HepG2 (cell line): Measurements from ENCODE around the gene WNK4. TPM values are rescaled to one million over a fixed set of nuclear protein-coding genes. Genes with fewer than 3 reads are reported as not detected.

Source experiments
- ATAC-seq: fragments of 200-7000 bp; cut with Tn5 transposase; 3 replicates; pipeline ENCODE4 v1.9.1; 2020; ENCODE audit warnings: mild to moderate bottlenecking, moderate library complexity
- BruUV-seq: library from RNA; stranded (reverse); fragments of 400-500 nt; replicated peaks from 2 replicates; lab custom pipeline; 2021; lab: Mats Ljungman, UMichigan
- CTCF ChIA-PET: fragments of 300-600 bp; formaldehyde crosslinking; extraction: SDS; loops from one replicate; lab custom pipeline; 2021; ENCODE audit warnings: low total read pairs, inconsistent platforms, low intra/inter-chr PET ratio; lab: Yijun Ruan, JAX
- POLR2A ChIA-PET: fragments of 350-600 bp; sonication (Branson Sonifier 250); formaldehyde crosslinking; loops from one replicate; lab custom pipeline; 2020; ENCODE audit warnings: antibody characterized with exemption, inconsistent platforms; lab: Yijun Ruan, JAX
- DNase-seq: peaks from one replicate; pipeline ENCODE4 v3.0.0-alpha.2; 2015; ENCODE audit warnings: low spot score
- FAIRE-seq: peaks from 3 replicates; lab custom pipeline; 2011; peaks lifted over from hg19 to GRCh38; lab: Jason Lieb, UNC
- H2AFZ ChIP-seq: one replicate; pipeline ENCODE4 v1.6.1; 2011; ENCODE audit warnings: low read length, inconsistent platforms
- H3K27ac ChIP-seq: fragments of 300-600 bp; 3 replicates; pipeline ENCODE4 v1.8.0; 2011; ENCODE audit warnings: mixed run types, mild to moderate bottlenecking, mixed read lengths, low read length, inconsistent platforms; ENCODE audit not compliant: insufficient read depth; ENCODE audit errors: extremely low read length
- H3K27me3 ChIP-seq, 2 experiments: fragments of 200-600 bp in 1 of 2; 2 replicates in 1 of 2; 3 replicates in 1 of 2; pipeline versions ENCODE4 v1.6.0 to v1.8.0; 2011; ENCODE audit warnings: low read length in 2 of 2, mild to moderate bottlenecking in 2 of 2, moderate library complexity in 2 of 2, inconsistent platforms in 1 of 2; ENCODE audit not compliant: insufficient read depth in 2 of 2, control insufficient read depth in 1 of 2
- H3K36me3 ChIP-seq, 2 experiments: fragments of 200-600 bp in 1 of 2; replicated peaks in 1 of 2; 2 replicates in 1 of 2; 3 replicates in 1 of 2; pipeline versions ENCODE4 v1.5.1 to v1.8.0; 2011; ENCODE audit warnings: low read length in 2 of 2, inconsistent platforms in 1 of 2; ENCODE audit not compliant: insufficient read depth in 2 of 2, control insufficient read depth in 1 of 2
- H3K4me1 ChIP-seq: 2 replicates; pipeline ENCODE4 v1.5.1; 2012; ENCODE audit warnings: low read length, inconsistent platforms; ENCODE audit not compliant: insufficient read depth
- H3K4me2 ChIP-seq: 2 replicates; pipeline ENCODE4 v1.6.0; 2011; ENCODE audit warnings: low read depth, low read length, inconsistent platforms
- H3K4me3 ChIP-seq, 3 experiments: fragments of 200-600 bp in 1 of 3; sonication (generic), shearing (Covaris generic) in 1 of 3; replicated peaks in 1 of 3; 2 replicates each; pipeline ENCODE4 v1.5.1; 2011 to 2016; ENCODE audit warnings: low read length in 3 of 3, inconsistent platforms in 2 of 3, low read depth in 2 of 3, mild to moderate bottlenecking in 2 of 3, control low read depth in 1 of 3, mixed read lengths in 1 of 3; ENCODE audit not compliant: insufficient read depth in 1 of 3
- H3K79me2 ChIP-seq: one replicate; pipeline ENCODE4 v1.6.1; 2011; ENCODE audit warnings: low read length, inconsistent platforms; ENCODE audit not compliant: insufficient read depth
- H3K9ac ChIP-seq: 2 replicates; pipeline ENCODE4 v1.6.0; 2011; ENCODE audit warnings: mild to moderate bottlenecking, low read depth, low read length, inconsistent platforms; ENCODE audit not compliant: insufficient read depth
- H3K9me3 ChIP-seq: 2 replicates; pipeline ENCODE4 v1.5.1; 2012; ENCODE audit warnings: mild to moderate bottlenecking, low read length
- H4K20me1 ChIP-seq: 2 replicates; pipeline ENCODE4 v1.6.0; 2011; ENCODE audit warnings: inconsistent platforms, mild to moderate bottlenecking, low read length, moderate library complexity; ENCODE audit not compliant: insufficient read depth
- SETDB1 ChIP-seq: sonication (generic); formaldehyde crosslinking; IDR thresholded peaks from 2 replicates; pipeline ENCODE4 v1.5.1; 2020; ENCODE audit warnings: missing genetic modification reagents, mild to moderate bottlenecking, borderline replicate concordance
- TCF12 ChIP-seq, 2 experiments: fragments of 450-650 bp in 1 of 2; sonication (generic) in 1 of 2; formaldehyde crosslinking in 1 of 2; IDR thresholded peaks; 2 replicates each; pipeline versions ENCODE4 v1.6.1 to v1.8.0; 2017 to 2022; ENCODE audit warnings: antibody characterized with exemption in 1 of 2, mild to moderate bottlenecking in 1 of 2, missing genetic modification reagents in 1 of 2, moderate library complexity in 1 of 2
- ZC3H13 ChIP-seq: sonication (generic); formaldehyde crosslinking; IDR thresholded peaks from 2 replicates; pipeline ENCODE4 v1.8.1; 2023; ENCODE audit warnings: mild to moderate bottlenecking, missing genetic modification reagents, moderate library complexity
- ZNF496 ChIP-seq: sonication (generic); formaldehyde crosslinking; IDR thresholded peaks from 2 replicates; pipeline ENCODE4 v1.8.1; 2023; ENCODE audit warnings: mild to moderate bottlenecking, moderate library complexity, missing genetic modification reagents; ENCODE audit not compliant: insufficient replicate concordance
- WGBS: methylation state at CpG from one replicate; pipeline ENCODE4 v1.1.6; 2017; ENCODE audit warnings: low lambda C conversion rate; 5-methylcytosine and 5-hydroxymethylcytosine counted together
- in situ Hi-C: cut with HindIII; loops from 2 replicates; pipeline ENCODE4 v1.10.0; 2017; ENCODE audit warnings: low pct_unique_long_range_greater_than_20kb; ENCODE audit not compliant: extremely low pct_ligation_motif_present
- intact Hi-C: fragments of 100-400 bp; cut with micrococcal nuclease; formaldehyde crosslinking; loops from one replicate; pipeline ENCODE4 v1.10.0; 2022; ENCODE audit not compliant: unreplicated experiment
- microRNA-seq: library from miRNA; unstranded; fragments of <30 nt; microRNA quantifications from one replicate; pipeline ENCODE4, GENCODE V29; 2020
- polyA plus RNA-seq, 8 experiments: library from polyadenylated mRNA; depleted of rRNA in 3 of 8; stranded (reverse) in 7 of 8; unstranded in 1 of 8; fragments of >200 nt; fragmentation: Illumina TruSeq in 4 of 8; extraction: Trizol in 4 of 8; gene quantifications; 2 replicates each; pipeline versions ENCODE4 v1.2.1 to v1.2.3, GENCODE V29; 2011 to 2016; ENCODE audit warnings: low read depth in 4 of 8, missing spikeins in 1 of 8, mixed read lengths in 1 of 8; ENCODE audit not compliant: insufficient read depth in 1 of 8
- small RNA-seq, 3 experiments: library from RNA; depleted of rRNA; stranded (forward); fragments of <200 nt; gene quantifications; one replicate each; pipeline ENCODE3, GENCODE V24; 2012; ENCODE audit warnings: low read depth in 2 of 3, low replicate concordance in 1 of 3; ENCODE audit not compliant: insufficient read length in 3 of 3, insufficient read depth in 2 of 3
- total RNA-seq, 5 experiments: library from RNA; depleted of rRNA; stranded (reverse); fragments of >200 nt; fragmentation: Illumina TruSeq; extraction: Trizol; gene quantifications; 2 replicates each; pipeline ENCODE4 v1.2.3, GENCODE V29; 2016; ENCODE audit warnings: low read depth in 1 of 5

The WNK4 gene
- total and polyA plus RNA-seq, 2 of the 13 experiments (the other 11 are each of a cell fraction or from before 2014, with no cell fraction given): 2.7 to 13.7 TPM

DNA sequence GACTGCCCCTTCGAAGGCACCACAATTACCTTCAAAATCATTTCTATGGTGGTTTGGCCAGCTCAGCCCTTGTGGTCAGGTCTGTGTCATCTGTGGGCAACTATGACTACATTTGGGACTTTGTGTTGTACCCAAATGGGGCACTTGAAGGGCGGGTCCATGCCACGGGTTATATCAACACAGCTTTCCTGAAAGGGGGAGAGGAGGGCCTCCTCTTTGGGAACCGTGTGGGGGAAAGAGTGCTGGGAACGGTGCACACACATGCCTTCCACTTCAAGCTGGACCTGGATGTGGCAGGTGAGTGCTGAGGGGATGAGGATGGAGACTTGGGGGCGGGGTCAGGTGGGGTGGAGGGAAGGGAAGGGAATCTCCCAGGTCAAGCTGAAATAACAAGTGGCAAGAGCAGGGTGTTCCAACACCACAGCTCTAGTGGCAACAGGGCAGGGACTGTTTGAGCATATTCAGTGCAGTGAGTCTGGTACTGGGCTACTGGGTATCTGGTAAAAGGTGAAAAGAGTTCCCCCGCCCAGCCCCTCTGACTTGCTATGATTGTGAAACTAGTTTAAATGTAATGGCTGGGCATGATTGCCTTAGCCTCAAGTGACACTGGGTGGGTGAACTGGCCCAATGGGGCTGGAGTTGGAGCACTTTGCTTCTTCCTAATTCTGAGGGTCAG lies 65.6 kb downstream of the WNK4 start:
- in situ Hi-C loops: loop anchor here (10.0 kb wide), 1 partner anchor 139 kb away; the partner anchor contains the start of genes PTGES3L and RUNDC1
- no peak for ATAC-seq
- Histone ChIP-seq H3K9me3 (no peaks in the 10 kb centered on the region), H3K4me2 (no peak overlapping the region), H2AFZ (no peak overlapping the region), H3K9ac (no peak overlapping the region), H3K4me3 (no peak overlapping the region), H3K27me3 (no peaks in the 10 kb centered on the region), H3K27ac (no peak overlapping the region), H4K20me1 (no peaks in the 10 kb centered on the region), H3K79me2 (no peaks in the 10 kb centered on the region), H3K4me1 (peaks cover 26% of the 10 kb centered on the region), H3K36me3 (peaks cover 32 to 46% of the 10 kb centered on the region in 2 experiments)
- intact Hi-C loops: no loop called here
- POLR2A ChIA-PET: interaction anchor here (1.0 to 5.0 kb wide), 8 partner anchors 9 to 91 kb away, joined by 3 to 39 read pairs (median 8); partner anchors contain the start of gene BECN1
- no peak for DNase-seq
- no TSS peak for BruUV-seq
- WGBS: 93% methylated on average over 7 of the region's 7 CpGs
- TF ChIP-seq SETDB1 (CRISPR knock-in tag) (no peak), ZNF496 (CRISPR knock-in tag) (no peak), TCF12 (IDR thresholded peaks at IDR 0.05) (no peak), TCF12 (CRISPR knock-in tag; IDR thresholded peaks at IDR 0.05) (0 out of 2 replicates have a peak, but pooled peaks have one; percentile 21), ZC3H13 (0 out of 2 replicates have a peak, but pooled peaks have one; percentile 16)
- FAIRE-seq: no peak
- CTCF ChIA-PET: no interaction called here

Small RNA genes lying within 50 kb of the gene (microRNA-seq; reads per million reads assigned to microRNA genes)
- gene MIR6781: 1.4 reads per million

Small RNA genes lying within 50 kb of the gene (small RNA-seq; reads per million reads assigned to genes)
- gene HMGN2P15 (0 reads per million in 3 experiments), gene MIR6781 (0 reads per million in 3 experiments)

Other genes starting within 250 kb of the WNK4 start
- gene NAGLU, start 244.4 kb upstream of the WNK4 start, total RNA-seq (2016; rRNA removed; fragmentation: Illumina TruSeq; extraction: Trizol): 13.1 and 40.1 TPM in 2 replicates
- gene NAGLU, start 244.4 kb upstream of the WNK4 start, polyA plus RNA-seq (2011; rRNA removed): 28.2 and 29.4 TPM in 2 replicates
- 0.77 and 0.93 TPM in 2 replicates for gene HSD17B1, start 227.7 kb upstream of the WNK4 start, total RNA-seq (2016; rRNA removed; fragmentation: Illumina TruSeq; extraction: Trizol)
- 0.34 and 0.54 TPM in 2 replicates for gene HSD17B1, start 227.7 kb upstream of the WNK4 start, polyA plus RNA-seq (2011; rRNA removed)
- 90.7 and 115 TPM in 2 replicates for gene COASY, start 218.5 kb upstream of the WNK4 start, total RNA-seq (2016; rRNA removed; fragmentation: Illumina TruSeq; extraction: Trizol)
- 125 and 158 TPM in 2 replicates for gene COASY, start 218.5 kb upstream of the WNK4 start, polyA plus RNA-seq (2011; rRNA removed)
- 38.9 and 40.2 TPM in 2 replicates for gene MLX, start 213.5 kb upstream of the WNK4 start, total RNA-seq (2016; rRNA removed; fragmentation: Illumina TruSeq; extraction: Trizol)
- 74.4 and 85.4 TPM in 2 replicates for gene MLX, start 213.5 kb upstream of the WNK4 start, polyA plus RNA-seq (2011; rRNA removed)
- gene PSMC3IP, start 202.9 kb upstream of the WNK4 start, total RNA-seq (2016; rRNA removed; fragmentation: Illumina TruSeq; extraction: Trizol): 20.1 and 22.4 TPM in 2 replicates
- 5.5 and 6.5 TPM in 2 replicates for gene PSMC3IP, start 202.9 kb upstream of the WNK4 start, polyA plus RNA-seq (2011; rRNA removed)
- 38.2 and 55.8 TPM in 2 replicates for gene RETREG3, start 171.2 kb upstream of the WNK4 start, total RNA-seq (2016; rRNA removed; fragmentation: Illumina TruSeq; extraction: Trizol)
- gene RETREG3, start 171.2 kb upstream of the WNK4 start, polyA plus RNA-seq (2011; rRNA removed): 47.0 and 50.4 TPM in 2 replicates
- gene TUBG1, start 170.9 kb upstream of the WNK4 start, total RNA-seq (2016; rRNA removed; fragmentation: Illumina TruSeq; extraction: Trizol): 137 TPM in 2 replicates
- gene TUBG1, start 170.9 kb upstream of the WNK4 start, polyA plus RNA-seq (2011; rRNA removed): 74.1 and 89.3 TPM in 2 replicates
- gene TUBG2, start 121.3 kb upstream of the WNK4 start, total RNA-seq (2016; rRNA removed; fragmentation: Illumina TruSeq; extraction: Trizol): 6.6 and 16.0 TPM in 2 replicates
- gene TUBG2, start 121.3 kb upstream of the WNK4 start, polyA plus RNA-seq (2011; rRNA removed): 42.3 and 48.3 TPM in 2 replicates
- gene PLEKHH3, start 103.6 kb upstream of the WNK4 start, total RNA-seq (2016; rRNA removed; fragmentation: Illumina TruSeq; extraction: Trizol): 9.3 and 19.9 TPM in 2 replicates
- gene PLEKHH3, start 103.6 kb upstream of the WNK4 start, polyA plus RNA-seq (2011; rRNA removed): 6.0 and 7.5 TPM in 2 replicates
- gene CCR10, start 98.8 kb upstream of the WNK4 start, total RNA-seq (2016; rRNA removed; fragmentation: Illumina TruSeq; extraction: Trizol): 0.20 and 0.29 TPM in 2 replicates
- 0.54 and 0.63 TPM in 2 replicates for gene CCR10, start 98.8 kb upstream of the WNK4 start, polyA plus RNA-seq (2011; rRNA removed)
- 1.2 and 4.5 TPM in 2 replicates for gene CNTNAP1, start 98.1 kb upstream of the WNK4 start, total RNA-seq (2016; rRNA removed; fragmentation: Illumina TruSeq; extraction: Trizol)
- 7.7 and 10.7 TPM in 2 replicates for gene CNTNAP1, start 98.1 kb upstream of the WNK4 start, polyA plus RNA-seq (2011; rRNA removed)
- 6.0 and 11.6 TPM in 2 replicates for gene EZH1, start 35.6 kb upstream of the WNK4 start, total RNA-seq (2016; rRNA removed; fragmentation: Illumina TruSeq; extraction: Trizol)
- 24.0 and 24.2 TPM in 2 replicates for gene EZH1, start 35.6 kb upstream of the WNK4 start, polyA plus RNA-seq (2011; rRNA removed)
- 0.74 and 1.4 TPM in 2 replicates for gene RAMP2, start 19.4 kb upstream of the WNK4 start, total RNA-seq (2016; rRNA removed; fragmentation: Illumina TruSeq; extraction: Trizol)
- gene RAMP2, start 19.4 kb upstream of the WNK4 start, polyA plus RNA-seq (2011; rRNA removed): 5.2 and 7.1 TPM in 2 replicates
- gene VPS25, start 7.2 kb upstream of the WNK4 start, total RNA-seq (2016; rRNA removed; fragmentation: Illumina TruSeq; extraction: Trizol): 148 and 161 TPM in 2 replicates
- gene VPS25, start 7.2 kb upstream of the WNK4 start, polyA plus RNA-seq (2011; rRNA removed): 249 and 270 TPM in 2 replicates
- 202 and 250 TPM in 2 replicates for gene COA3, start 18.1 kb downstream of the WNK4 start, total RNA-seq (2016; rRNA removed; fragmentation: Illumina TruSeq; extraction: Trizol)
- 130 and 133 TPM in 2 replicates for gene COA3, start 18.1 kb downstream of the WNK4 start, polyA plus RNA-seq (2011; rRNA removed)
- 0.11 TPM in 1 of 2 replicates, not detected in the other for gene CNTD1, start 18.3 kb downstream of the WNK4 start, total RNA-seq (2016; rRNA removed; fragmentation: Illumina TruSeq; extraction: Trizol)
- gene CNTD1, start 18.3 kb downstream of the WNK4 start, polyA plus RNA-seq (2011; rRNA removed): 0.15 and 0.34 TPM in 2 replicates
- gene BECN1, start 43.7 kb downstream of the WNK4 start, total RNA-seq (2016; rRNA removed; fragmentation: Illumina TruSeq; extraction: Trizol): 97.2 and 109 TPM in 2 replicates
- gene BECN1, start 43.7 kb downstream of the WNK4 start, polyA plus RNA-seq (2011; rRNA removed): 77.1 and 82.1 TPM in 2 replicates
- gene PSME3, start 52.8 kb downstream of the WNK4 start, total RNA-seq (2016; rRNA removed; fragmentation: Illumina TruSeq; extraction: Trizol): 135 and 202 TPM in 2 replicates
- 61.5 and 66.3 TPM in 2 replicates for gene PSME3, start 52.8 kb downstream of the WNK4 start, polyA plus RNA-seq (2011; rRNA removed)
- gene AOC2, start 64.0 kb downstream of the WNK4 start, total RNA-seq (2016; rRNA removed; fragmentation: Illumina TruSeq; extraction: Trizol): 0.55 and 1.2 TPM in 2 replicates
- gene AOC2, start 64.0 kb downstream of the WNK4 start, polyA plus RNA-seq (2011; rRNA removed): 3.3 and 5.1 TPM in 2 replicates
- gene AOC3, start 70.6 kb downstream of the WNK4 start, total RNA-seq (2016; rRNA removed; fragmentation: Illumina TruSeq; extraction: Trizol): 8.7 and 10.4 TPM in 2 replicates
- gene AOC3, start 70.6 kb downstream of the WNK4 start, polyA plus RNA-seq (2011; rRNA removed): 51.7 and 61.0 TPM in 2 replicates
- gene G6PC1, start 120.2 kb downstream of the WNK4 start, total RNA-seq (2016; rRNA removed; fragmentation: Illumina TruSeq; extraction: Trizol): 0.56 and 1.7 TPM in 2 replicates
- 37.9 and 127 TPM in 2 replicates for gene G6PC1, start 120.2 kb downstream of the WNK4 start, polyA plus RNA-seq (2011; rRNA removed)
- 24.7 and 29.8 TPM in 2 replicates for gene AARSD1, start 183.8 kb downstream of the WNK4 start, total RNA-seq (2016; rRNA removed; fragmentation: Illumina TruSeq; extraction: Trizol)
- 25.6 and 29.3 TPM in 2 replicates for gene AARSD1, start 183.8 kb downstream of the WNK4 start, polyA plus RNA-seq (2011; rRNA removed)
- gene PTGES3L, start 199.5 kb downstream of the WNK4 start, total RNA-seq (2016; rRNA removed; fragmentation: Illumina TruSeq; extraction: Trizol): 1.2 and 1.9 TPM in 2 replicates
- 1.9 and 2.9 TPM in 2 replicates for gene PTGES3L, start 199.5 kb downstream of the WNK4 start, polyA plus RNA-seq (2011; rRNA removed)
- 9.4 and 10.3 TPM in 2 replicates for gene RUNDC1, start 200.0 kb downstream of the WNK4 start, total RNA-seq (2016; rRNA removed; fragmentation: Illumina TruSeq; extraction: Trizol)
- gene RUNDC1, start 200.0 kb downstream of the WNK4 start, polyA plus RNA-seq (2011; rRNA removed): 11.4 and 14.0 TPM in 2 replicates
- gene RPL27, start 217.8 kb downstream of the WNK4 start, total RNA-seq (2016; rRNA removed; fragmentation: Illumina TruSeq; extraction: Trizol): 1,585 and 1,854 TPM in 2 replicates
- 5,537 and 5,840 TPM in 2 replicates for gene RPL27, start 217.8 kb downstream of the WNK4 start, polyA plus RNA-seq (2011; rRNA removed)
- 38.1 and 40.2 TPM in 2 replicates for gene IFI35, start 226.2 kb downstream of the WNK4 start, total RNA-seq (2016; rRNA removed; fragmentation: Illumina TruSeq; extraction: Trizol)
- gene IFI35, start 226.2 kb downstream of the WNK4 start, polyA plus RNA-seq (2011; rRNA removed): 28.9 and 33.5 TPM in 2 replicates
- 143 TPM in 2 replicates for gene VAT1, start 241.8 kb downstream of the WNK4 start, total RNA-seq (2016; rRNA removed; fragmentation: Illumina TruSeq; extraction: Trizol)
- gene VAT1, start 241.8 kb downstream of the WNK4 start, polyA plus RNA-seq (2011; rRNA removed): 197 and 205 TPM in 2 replicates
- gene RND2, start 244.6 kb downstream of the WNK4 start, total RNA-seq (2016; rRNA removed; fragmentation: Illumina TruSeq; extraction: Trizol): 0.11 TPM in 2 replicates
- gene RND2, start 244.6 kb downstream of the WNK4 start, polyA plus RNA-seq (2011; rRNA removed): 0.04 and 0.05 TPM in 2 replicates